H1 (cell line): ENCODE measurements around the gene ZNF674. TPM values are rescaled to one million over a fixed set of nuclear protein-coding genes. Genes with fewer than 3 reads are reported as not detected.
A peak's percentile ranks its signal among the peaks of the same experiment; 100 is the strongest.

ENCODE experiments used
- CTCF ChIA-PET: fragments of 300-600 bp; sonication (Branson Sonifier 250); formaldehyde crosslinking; loops from one replicate; lab custom pipeline; 2021; ENCODE audit not compliant: partially characterized antibody; lab: Charles Lee
- POLR2A ChIA-PET: fragments of 300-600 bp; sonication (Branson Sonifier 250); formaldehyde crosslinking; loops from one replicate; lab custom pipeline; 2021; ENCODE audit warnings: inconsistent platforms; ENCODE audit not compliant: partially characterized antibody; lab: Charles Lee
- DNase-seq, 2 experiments: peaks; one replicate each; pipeline versions ENCODE4 v3.0.0 to v3.0.0-alpha.2; 2010 to 2022; ENCODE audit warnings: low spot score in 2 of 2, low read depth in 1 of 2, mixed read lengths in 1 of 2
- FAIRE-seq: peaks from 2 replicates; lab custom pipeline; 2011; peaks lifted over from hg19 to GRCh38; lab: Jason Lieb, UNC
- H2AFZ ChIP-seq: 2 replicates; pipeline ENCODE4 v1.8.1; 2012; ENCODE audit warnings: low read length, inconsistent platforms
- H2AK5ac ChIP-seq: 2 replicates; pipeline ENCODE4 v1.6.1; 2013; ENCODE audit warnings: low read depth, low read length
- H2BK120ac ChIP-seq: replicated peaks from 2 replicates; pipeline ENCODE3; 2013; ENCODE audit warnings: low read depth, low read length, inconsistent platforms
- H2BK12ac ChIP-seq: 2 replicates; pipeline ENCODE4 v1.6.1; 2013; ENCODE audit warnings: low read depth, low read length
- H2BK15ac ChIP-seq: 2 replicates; pipeline ENCODE4 v1.6.1; 2013; ENCODE audit warnings: low read length
- H2BK20ac ChIP-seq: 2 replicates; pipeline ENCODE4 v1.6.1; 2013; ENCODE audit warnings: low read length
- H2BK5ac ChIP-seq: 2 replicates; pipeline ENCODE4 v1.6.1; 2013; ENCODE audit warnings: low read depth, low read length
- H3K14ac ChIP-seq: 2 replicates; pipeline ENCODE4 v1.6.1; 2013; ENCODE audit warnings: inconsistent platforms; ENCODE audit not compliant: insufficient read length
- H3K18ac ChIP-seq: 2 replicates; pipeline ENCODE4 v1.6.1; 2013; ENCODE audit warnings: low read length; ENCODE audit errors: extremely low read depth
- H3K23ac ChIP-seq: 2 replicates; pipeline ENCODE4 v1.6.1; 2013; ENCODE audit warnings: inconsistent platforms; ENCODE audit not compliant: insufficient read length
- H3K23me2 ChIP-seq: 2 replicates; pipeline ENCODE4 v1.6.1; 2013; ENCODE audit warnings: low read depth, low read length
- H3K27ac ChIP-seq: 2 replicates; pipeline ENCODE4 v1.6.1; 2011; ENCODE audit warnings: low read depth, low read length, inconsistent platforms
- H3K27me3 ChIP-seq, 4 experiments: replicated peaks in 1 of 4; 1 replicate in 1 of 4; 2 replicates in 3 of 4; pipeline versions ENCODE4 v1.6.1 to v1.8.1; 2011 to 2013; ENCODE audit warnings: low read length in 3 of 4, mild to moderate bottlenecking in 3 of 4, inconsistent platforms in 2 of 4, mixed read lengths in 2 of 4, moderate library complexity in 1 of 4; ENCODE audit not compliant: control insufficient read depth in 3 of 4, insufficient read depth in 3 of 4; ENCODE audit errors: extremely low read depth in 1 of 4
- H3K36me3 ChIP-seq, 4 experiments: 2 replicates each; pipeline versions ENCODE4 v1.6.1 to v1.8.1; 2011 to 2013; ENCODE audit warnings: mild to moderate bottlenecking in 4 of 4, low read length in 3 of 4, moderate library complexity in 2 of 4, control low read depth in 1 of 4, inconsistent platforms in 1 of 4; ENCODE audit not compliant: insufficient read depth in 4 of 4, control insufficient read depth in 2 of 4
- H3K4ac ChIP-seq: replicated peaks from 2 replicates; pipeline ENCODE3; 2013; ENCODE audit warnings: low read length, low read depth, mixed read lengths, inconsistent platforms; ENCODE audit not compliant: insufficient read length
- H3K4me1 ChIP-seq, 4 experiments: replicated peaks in 1 of 4; 1 replicate in 1 of 4; 2 replicates in 3 of 4; pipeline versions ENCODE4 v1.6.1 to v1.8.1; 2011 to 2013; ENCODE audit warnings: low read length in 3 of 4, inconsistent platforms in 2 of 4, mixed read lengths in 1 of 4; ENCODE audit not compliant: insufficient read depth in 4 of 4, control insufficient read depth in 3 of 4
- H3K4me2 ChIP-seq, 2 experiments: 2 replicates each; pipeline versions ENCODE4 v1.6.1 to v1.8.1; 2011 to 2013; ENCODE audit warnings: low read depth in 2 of 2, low read length in 2 of 2, control low read depth in 1 of 2, inconsistent platforms in 1 of 2, mild to moderate bottlenecking in 1 of 2; ENCODE audit not compliant: insufficient read depth in 1 of 2
- H3K4me3 ChIP-seq, 4 experiments: fragments of 200-600, 300-600 bp in 1 of 4; sonication (generic), shearing (Covaris generic), sonication (Bioruptor Twin) in 1 of 4; 2 replicates each; pipeline versions ENCODE4 v1.5.1 to v1.8.1; 2011 to 2016; ENCODE audit warnings: low read length in 4 of 4, low read depth in 3 of 4, control low read depth in 2 of 4, inconsistent platforms in 2 of 4, mild to moderate bottlenecking in 2 of 4, mixed read lengths in 1 of 4, moderate library complexity in 1 of 4; ENCODE audit not compliant: insufficient read depth in 2 of 4; ENCODE audit errors: extremely low read depth in 1 of 4
- H3K56ac ChIP-seq: replicated peaks from 2 replicates; pipeline ENCODE3; 2013; ENCODE audit warnings: low read depth, mild to moderate bottlenecking, mixed read lengths, low read length, inconsistent platforms; ENCODE audit not compliant: insufficient read length
- H3K79me1 ChIP-seq: 2 replicates; pipeline ENCODE4 v1.6.1; 2013; ENCODE audit warnings: low read depth, low read length, control low read depth
- H3K79me2 ChIP-seq, 2 experiments: 2 replicates each; pipeline versions ENCODE4 v1.6.1 to v1.8.1; 2012 to 2013; ENCODE audit warnings: low read length in 2 of 2, mild to moderate bottlenecking in 2 of 2, inconsistent platforms in 1 of 2; ENCODE audit not compliant: insufficient read depth in 2 of 2, control insufficient read depth in 1 of 2
- H3K9ac ChIP-seq, 4 experiments: replicated peaks in 1 of 4; 1 replicate in 1 of 4; 2 replicates in 3 of 4; pipeline versions ENCODE4 v1.6.1 to v1.8.1; 2011 to 2013; ENCODE audit warnings: low read depth in 3 of 4, low read length in 3 of 4, control low read depth in 2 of 4, mild to moderate bottlenecking in 2 of 4, moderate library complexity in 2 of 4, inconsistent platforms in 1 of 4; ENCODE audit errors: extremely low read depth in 1 of 4
- H3K9me3 ChIP-seq, 2 experiments: 2 replicates each; pipeline versions ENCODE4 v1.6.1 to v1.8.1; 2012 to 2013; ENCODE audit warnings: mild to moderate bottlenecking in 2 of 2, moderate library complexity in 2 of 2, control low read depth in 1 of 2, inconsistent platforms in 1 of 2, low read depth in 1 of 2, low read length in 1 of 2, mixed read lengths in 1 of 2; ENCODE audit not compliant: insufficient read depth in 2 of 2
- H4K20me1 ChIP-seq, 2 experiments: replicated peaks in 1 of 2; 2 replicates each; pipeline versions ENCODE3 to v1.8.1; 2011 to 2013; ENCODE audit warnings: inconsistent platforms in 2 of 2, low read length in 2 of 2, mild to moderate bottlenecking in 1 of 2; ENCODE audit not compliant: insufficient read depth in 2 of 2, control insufficient read depth in 1 of 2
- H4K5ac ChIP-seq: 2 replicates; pipeline ENCODE4 v1.6.1; 2013; ENCODE audit warnings: low read length, low read depth, mixed read lengths, inconsistent platforms; ENCODE audit not compliant: insufficient read length
- H4K8ac ChIP-seq: 2 replicates; pipeline ENCODE4 v1.8.0; 2013; ENCODE audit warnings: mild to moderate bottlenecking, moderate library complexity, low read length, inconsistent platforms; ENCODE audit not compliant: insufficient read depth; ENCODE audit errors: extremely low read depth
- H4K91ac ChIP-seq: replicated peaks from 2 replicates; pipeline ENCODE3; 2013; ENCODE audit warnings: low read length, mixed read lengths, inconsistent platforms; ENCODE audit not compliant: insufficient read length
- SAP30 ChIP-seq: fragments of 300-600 bp; sonication (generic); IDR thresholded peaks from 2 replicates; pipeline ENCODE4 v1.7.1; 2012; ENCODE audit warnings: low read length, moderate library complexity, mild to moderate bottlenecking, inconsistent platforms; ENCODE audit not compliant: insufficient read depth, insufficient replicate concordance
- YY1 ChIP-seq: IDR thresholded peaks from 2 replicates; pipeline ENCODE4 v1.6.1; 2011; ENCODE audit warnings: low read depth, mild to moderate bottlenecking, low read length
- ZNF274 ChIP-seq: IDR thresholded peaks from 2 replicates; pipeline ENCODE4 v1.7.0; 2012; ENCODE audit warnings: low read length, borderline replicate concordance; ENCODE audit errors: extremely low read depth
- WGBS, 2 experiments: shearing (Covaris generic) in 1 of 2; methylation state at CpG; one replicate each; pipeline versions ENCODE4 v1.1.6 to v1.1.7; 2013 to 2015; ENCODE audit warnings: low lambda C conversion rate in 2 of 2, mixed read lengths in 2 of 2, inconsistent platforms in 1 of 2, low coverage in 1 of 2, missing lambda C conversion rate in 1 of 2; ENCODE audit not compliant: insufficient replicate concordance in 2 of 2, insufficient coverage in 1 of 2, insufficient read length in 1 of 2; ENCODE audit errors: extremely low coverage in 1 of 2, missing lambda C conversion rate in 1 of 2; 5-methylcytosine and 5-hydroxymethylcytosine counted together
- polyA plus RNA-seq, 7 experiments: library from polyadenylated mRNA; depleted of rRNA in 3 of 7; stranded (reverse) in 5 of 7; unstranded in 2 of 7; fragments of >200 nt in 5 of 7; fragments of 200-250 nt in 2 of 7; gene quantifications; 1 replicate in 5 of 7; 2 replicates in 1 of 7; 4 replicates in 1 of 7; pipeline versions ENCODE4 v1.2.1 to v1.2.3, GENCODE V29; 2011 to 2013; ENCODE audit warnings: missing spikeins in 2 of 7, mixed read lengths in 2 of 7
- total RNA-seq: library from RNA; stranded (reverse); fragmentation: NEBNext Ultra II Directional; extraction: Animal tissue kit (Norgen Biotek cat#: 25700); gene quantifications from 2 replicates; pipeline ENCODE4 v1.2.1, GENCODE V29; 2021

ZNF674 gene
- total and polyA plus RNA-seq, 2 of the 8 experiments (the other 6 are each of a cell fraction or from before 2014, with no cell fraction given), result 2.0 to 7.4 TPM

DNA sequence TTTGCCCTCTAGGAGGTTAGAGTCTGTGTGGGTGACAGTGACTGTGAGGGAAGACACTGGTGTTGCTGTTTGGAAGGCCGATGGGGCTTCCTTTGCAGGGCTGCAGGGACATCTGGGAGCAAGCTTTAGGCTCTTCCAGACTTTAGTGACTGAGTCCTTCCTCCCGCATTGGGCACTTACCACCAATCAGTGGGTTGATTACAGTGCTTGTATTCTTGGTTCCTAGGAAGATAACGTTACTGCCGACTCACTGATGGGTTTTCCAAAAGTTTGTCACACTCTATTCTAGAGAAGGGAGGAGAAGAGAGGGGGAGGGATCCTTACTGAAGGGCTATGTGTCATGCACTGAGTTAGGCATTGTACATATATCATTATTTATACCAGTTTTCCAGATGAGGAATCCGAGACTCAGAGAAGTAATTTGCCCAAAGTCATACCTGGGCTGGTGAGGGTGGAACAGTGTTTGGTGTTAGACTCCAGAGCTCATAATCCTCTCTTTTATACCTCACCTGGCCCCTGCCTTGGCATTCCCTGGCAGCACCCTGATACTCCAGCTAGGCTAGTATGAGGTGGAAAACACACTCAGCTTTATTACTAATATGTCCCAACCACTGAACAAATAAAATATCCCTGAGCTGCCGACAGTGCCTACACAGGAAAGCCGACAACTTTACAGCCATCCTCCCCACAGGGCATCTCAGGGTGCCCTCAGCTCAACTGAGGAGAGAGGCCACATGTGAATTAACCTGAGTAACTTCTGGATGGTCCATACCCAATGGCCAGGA, 32.2 kb upstream of the ZNF674 start:
- Histone ChIP-seq H3K4me2 (peak overlapping the region; percentile 13 to 97; a peak in 2 of 4 replicates), H3K56ac (no peak overlapping the region), H3K23me2 (peaks cover 6% of the 10 kb centered on the region), H3K79me2 (peaks cover 0 to 51% of the 10 kb centered on the region in 2 experiments; a peak in 2 of 4 replicates), H3K36me3 (no peaks in the 10 kb centered on the region; a peak in 1 of 8 replicates), H3K4me1 (peaks cover 0 to 12% (median 3%) of the 10 kb centered on the region in 4 experiments; a peak in 3 of 7 replicates), H2AK5ac (no peak overlapping the region), H3K9me3 (no peaks in the 10 kb centered on the region), H3K4me3 (0 out of 8 replicates have a peak overlapping the region, but pooled peaks of 1 of the 4 experiments have one; percentile 81), H4K8ac (no peak overlapping the region), H3K9ac (no peak overlapping the region), H3K27me3 (no peaks in the 10 kb centered on the region; a peak in 1 of 7 replicates), H2AFZ (no peak overlapping the region), H4K5ac (no peak overlapping the region), H3K14ac (no peak overlapping the region), H3K18ac (no peak overlapping the region), H2BK120ac (no peak overlapping the region), H4K20me1 (peaks cover 0 to 8% of the 10 kb centered on the region in 2 experiments), H3K27ac (no peak overlapping the region), H3K4ac (no peak overlapping the region), H2BK20ac (no peak overlapping the region), H2BK5ac (no peak overlapping the region), H3K23ac (no peak overlapping the region), H4K91ac (no peak overlapping the region), H2BK15ac (no peak overlapping the region), H2BK12ac (no peak overlapping the region), H3K79me1 (no peaks in the 10 kb centered on the region)
- DNase-seq, result no peak
- FAIRE-seq, result no peak
- TF ChIP-seq SAP30 (no peak), YY1 (no peak), ZNF274 (no peak)
- 84% methylated on average over 5 of the region's 7 CpGs; no CpG with 5 or more reads in 1 of the 2 experiments for WGBS, 2 experiments
- POLR2A ChIA-PET, result interaction anchor here (1.4 to 2.2 kb wide), 3 partner anchors 10 to 123 kb away, joined by 3 to 9 read pairs (median 3); no protein-coding TSS in a partner anchor
- CTCF ChIA-PET, result interaction anchor here (0.6 to 1.5 kb wide), 4 partner anchors 9 to 65 kb away, joined by 3 to 4 read pairs (median 4); no protein-coding TSS in a partner anchor
